Gastrocnemius medialis (tissue), 4 donors: ENCODE data around the gene NFKBIE. TPM values are rescaled to one million over a fixed set of nuclear protein-coding genes. Genes with fewer than 3 reads are reported as not detected.
"Not testable (repeated sequence)": the region's sequence is repeated elsewhere in the genome, so short reads cannot be mapped to it uniquely, and the experiment has no call there.

Source experiments
- ATAC-seq, 2 donors: fragments of 150-250 bp; one replicate each; pipeline ENCODE4 v1.9.1; 2016
- DNase-seq, 2 donors: peaks; one replicate each; pipeline ENCODE4 v3.0.0-alpha.2; 2019
- H3K27ac ChIP-seq, 4 donors: fragments of 200-600 bp; sonication (generic); 1 replicate in 1 of 4; 2 replicates in 3 of 4; pipeline ENCODE4 v1.5.1; 2016 to 2018; ENCODE audit warnings: mild to moderate bottlenecking in 2 of 4, moderate library complexity in 1 of 4
- H3K27me3 ChIP-seq, 3 donors: fragments of 200-600 bp; sonication (generic) in 2 of 3; 1 replicate in 1 of 3; 2 replicates in 2 of 3; pipeline versions ENCODE4 v1.5.1 to v1.6.0; 2016 to 2019; ENCODE audit warnings: mild to moderate bottlenecking in 1 of 3, moderate library complexity in 1 of 3
- H3K36me3 ChIP-seq, 2 donors: fragments of 200-600 bp; sonication (generic) in 1 of 2; one replicate each; pipeline ENCODE4 v1.5.1; 2017 to 2018
- H3K4me1 ChIP-seq, 2 donors: fragments of 200-600 bp; sonication (generic) in 1 of 2; one replicate each; pipeline ENCODE4 v1.5.1; 2016 to 2017; ENCODE audit warnings: mild to moderate bottlenecking in 2 of 2
- H3K4me3 ChIP-seq, 4 donors: fragments of 200-600 bp; sonication (generic) in 3 of 4; 1 replicate in 1 of 4; 2 replicates in 3 of 4; pipeline ENCODE4 v1.5.1; 2016 to 2019; ENCODE audit warnings: mild to moderate bottlenecking in 2 of 4
- H3K9me3 ChIP-seq, 3 donors: fragments of 200-600 bp; sonication (generic) in 2 of 3; 1 replicate in 1 of 3; 2 replicates in 2 of 3; pipeline ENCODE4 v1.5.1; 2016 to 2019
- CTCF ChIP-seq, 5 experiments: fragments of 450-650 bp in 3 of 5; fragments of 200-600 bp in 2 of 5; sonication (generic) in 2 of 5; IDR thresholded peaks in 4 of 5; conservative IDR thresholded peaks in 1 of 5; 1 replicate in 4 of 5; 2 replicates in 1 of 5; pipeline ENCODE4 v1.5.1; 2016 to 2019; ENCODE audit warnings: antibody characterized with exemption in 5 of 5, mild to moderate bottlenecking in 3 of 5, moderate library complexity in 3 of 5
- POLR2A ChIP-seq, 2 donors: fragments of 450-650 bp; IDR thresholded peaks; one replicate each; pipeline ENCODE4 v1.6.1; 2017; ENCODE audit warnings: antibody characterized with exemption in 2 of 2, mild to moderate bottlenecking in 2 of 2, moderate library complexity in 2 of 2
- in situ Hi-C, 4 donors: fragments of 200-750 bp; cut with MboI; loops; one replicate each; pipeline versions ENCODE4 v1.15.0 to v1.8.0; 2017; ENCODE audit warnings: low sequenced_read_pairs in 4 of 4
- intact Hi-C: fragments of 100-400 bp; cut with DNase I; formaldehyde crosslinking; loops from one replicate; pipeline ENCODE4 v1.15.1; 2023; ENCODE audit warnings: low total_unique reads
- total RNA-seq, 4 donors: library from RNA; depleted of rRNA; stranded (reverse); fragments of >200 nt; gene quantifications; one replicate each; pipeline versions ENCODE4 v1.1.0 to v1.2.3, GENCODE V29; 2016

The NFKBIE gene
- total RNA-seq, 4 donors from 2014 or later: 4.1 to 11.1 (median 10.0) TPM

- intact Hi-C loops: loop anchor here (1.0 to 5.0 kb wide), 4 partner anchors 13 to 127 kb away; partner anchors contain the start of gene SLC35B2
- in situ Hi-C loops: loop anchor here in 3 of 4 donors (5.0 to 25.0 kb wide), 3 partner anchors 60 to 122 kb away; no protein-coding TSS in a partner anchor
- peaks cover 53 to 56% of the 10 kb centered on the region in 2 donors for H3K4me1 ChIP-seq
Measured at GRCh38 chr6:44234101-44235025, 31.0 kb downstream of the NFKBIE start.

GRCh38 chr6:44233567-44234100 is 31.7 kb downstream of the NFKBIE start:
- Histone ChIP-seq H3K9me3 (no peaks in the 10 kb centered on the region), H3K27ac (peak overlapping the region; percentile 95 to 99 (median 98)), H3K4me3 (no peak overlapping the region), H3K36me3 (peaks cover 0 to 8% of the 10 kb centered on the region in 2 donors), H3K27me3 (no peaks in the 10 kb centered on the region), H3K4me1 (peaks cover 59 to 64% of the 10 kb centered on the region in 2 donors)
- intact Hi-C loops: loop anchor here (1.0 kb wide), 3 partner anchors 12 to 61 kb away; partner anchors contain the start of gene SLC35B2
- in situ Hi-C loops: loop anchor here in 2 of 4 donors (10.0 to 25.0 kb wide), 2 partner anchors 59 to 121 kb away; no protein-coding TSS in a partner anchor
- ATAC-seq (no peak), DNase-seq (no peak)
- TF ChIP-seq CTCF (IDR thresholded peaks at IDR 0.05 in 4 of 5, conservative IDR thresholded peaks at IDR 0.05 in 1 of 5): no peak
- no peak for TF ChIP-seq POLR2A (IDR thresholded peaks at IDR 0.05)

More at GRCh38 chr6:44234101-44235025, 31.0 kb downstream of the NFKBIE start:
- no peaks in the 10 kb centered on the region for H3K27me3 ChIP-seq
- H3K36me3 ChIP-seq: peaks cover 0 to 8% of the 10 kb centered on the region in 2 donors
- ATAC-seq (peak; percentile 44 to 50), DNase-seq (peak; percentile 75 to 95)
- TF ChIP-seq POLR2A (IDR thresholded peaks at IDR 0.05): peak in 1 of 2 donors; percentile 26
- TF ChIP-seq CTCF (IDR thresholded peaks at IDR 0.05 in 4 of 5, conservative IDR thresholded peaks at IDR 0.05 in 1 of 5): peak; percentile 81 to 93 (median 90)
- H3K9me3 ChIP-seq: no peaks in the 10 kb centered on the region
- no peak overlapping the region for H3K4me3 ChIP-seq
- peak overlapping the region; percentile 95 to 99 (median 98) for H3K27ac ChIP-seq

DNA sequence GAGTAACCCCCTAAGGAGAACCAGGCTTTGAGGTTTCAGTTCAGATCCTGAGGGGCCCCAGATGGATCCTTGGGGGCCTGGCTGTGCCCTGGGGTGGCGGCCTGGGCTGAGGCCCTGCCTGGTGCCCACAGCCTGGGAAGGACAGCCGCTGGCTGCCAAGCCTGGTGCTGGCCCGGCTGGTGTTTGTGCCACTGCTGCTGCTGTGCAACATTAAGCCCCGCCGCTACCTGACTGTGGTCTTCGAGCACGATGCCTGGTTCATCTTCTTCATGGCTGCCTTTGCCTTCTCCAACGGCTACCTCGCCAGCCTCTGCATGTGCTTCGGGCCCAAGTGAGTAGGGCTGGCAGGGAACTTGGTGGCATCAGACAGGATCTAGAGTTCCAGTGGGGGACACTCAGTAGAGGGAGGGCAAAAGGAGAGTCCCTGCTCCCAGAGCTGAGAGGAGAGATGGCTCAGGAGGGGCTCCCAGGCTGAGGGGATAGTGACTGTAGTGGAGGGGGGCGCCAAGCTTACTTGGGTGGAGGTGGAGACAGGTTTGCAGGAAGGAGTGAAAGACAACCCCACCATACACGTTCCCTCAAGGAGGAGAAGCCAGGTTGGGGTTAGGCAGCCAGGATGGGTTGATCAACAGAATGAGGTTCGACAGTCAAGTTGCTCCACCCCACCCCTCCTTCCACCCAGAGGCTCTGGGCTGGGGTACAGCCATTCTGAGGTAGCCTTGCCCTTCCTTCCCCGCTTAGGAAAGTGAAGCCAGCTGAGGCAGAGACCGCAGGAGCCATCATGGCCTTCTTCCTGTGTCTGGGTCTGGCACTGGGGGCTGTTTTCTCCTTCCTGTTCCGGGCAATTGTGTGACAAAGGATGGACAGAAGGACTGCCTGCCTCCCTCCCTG is 32.4 kb downstream of the NFKBIE start:
- Histone ChIP-seq H3K9me3 (no peaks in the 10 kb centered on the region), H3K4me3 (no peak overlapping the region), H3K4me1 (peaks cover 61 to 65% of the 10 kb centered on the region in 2 donors), H3K27ac (peak overlapping the region; percentile 95 to 99 (median 98)), H3K27me3 (no peaks in the 10 kb centered on the region), H3K36me3 (peaks cover 0 to 8% of the 10 kb centered on the region in 2 donors)
- DNase-seq (peak in 1 of 2 donors; percentile 16), ATAC-seq (no peak)
- intact Hi-C loops: no loop called here
- TF ChIP-seq CTCF (IDR thresholded peaks at IDR 0.05 in 4 of 5, conservative IDR thresholded peaks at IDR 0.05 in 1 of 5) (no peak), POLR2A (IDR thresholded peaks at IDR 0.05) (no peak)
- in situ Hi-C loops: loop anchor here in 2 of 4 donors (10.0 to 25.0 kb wide), 2 partner anchors 58 to 121 kb away; no protein-coding TSS in a partner anchor

DNA sequence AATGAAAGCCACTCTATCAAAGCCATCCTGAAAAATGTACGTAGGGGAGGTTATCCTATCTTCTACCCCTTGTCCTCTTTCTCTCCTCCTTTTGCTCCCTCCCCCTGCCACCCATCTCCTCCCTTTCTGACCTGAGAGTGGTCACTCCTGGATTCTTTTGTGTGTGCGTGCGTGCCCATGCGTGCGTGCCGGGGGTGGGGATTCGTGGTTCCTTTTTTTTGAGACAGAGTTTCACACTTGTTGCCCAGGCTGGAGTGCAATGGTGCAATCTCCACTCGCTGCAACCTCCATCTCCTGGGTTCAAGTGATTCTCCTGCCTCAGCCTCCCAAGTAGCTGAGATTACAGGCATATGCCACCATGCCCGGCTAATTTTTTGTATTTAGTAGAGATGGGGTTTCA is 33.9 kb downstream of the NFKBIE start:
- ATAC-seq, H3K4me3 ChIP-seq, intact Hi-C loops, DNase-seq, H3K27me3 ChIP-seq, H3K9me3 ChIP-seq, H3K36me3 ChIP-seq: not testable (repeated sequence)
- in situ Hi-C loops: loop anchor here in 2 of 4 donors (10.0 to 25.0 kb wide), 2 partner anchors 57 to 119 kb away; no protein-coding TSS in a partner anchor
- H3K27ac ChIP-seq: peak overlapping the region; percentile 95 to 99 (median 98)
- peaks cover 70 to 72% of the 10 kb centered on the region in 2 donors for H3K4me1 ChIP-seq
